Suprapubic skin (tissue), 4 donors: ENCODE results near the gene SIGLEC15. TPM values are rescaled to one million over a fixed set of nuclear protein-coding genes. Genes with fewer than 3 reads are reported as not detected.

Experiments used
- DNase-seq, 2 donors: peaks; one replicate each; pipeline ENCODE4 v3.0.0-alpha.2; 2019; ENCODE audit warnings: low spot score in 2 of 2
- H3K27ac ChIP-seq: fragments of 200-600 bp; sonication (generic); one replicate; pipeline ENCODE4 v1.5.1; 2019
- H3K27me3 ChIP-seq: fragments of 200-600 bp; sonication (generic); one replicate; pipeline ENCODE4 v1.5.1; 2019
- H3K36me3 ChIP-seq: fragments of 200-600 bp; sonication (generic); one replicate; pipeline ENCODE4 v1.5.1; 2019
- H3K4me1 ChIP-seq: fragments of 200-600 bp; sonication (generic); one replicate; pipeline ENCODE4 v1.5.1; 2019
- H3K4me3 ChIP-seq: fragments of 200-600 bp; sonication (generic); one replicate; pipeline ENCODE4 v1.5.1; 2019; ENCODE audit warnings: mild to moderate bottlenecking
- H3K9me3 ChIP-seq: fragments of 200-600 bp; sonication (generic); one replicate; pipeline ENCODE4 v1.5.1; 2019
- EP300 ChIP-seq: sonication (generic); formaldehyde crosslinking; IDR thresholded peaks from one replicate; pipeline ENCODE4 v1.6.1; 2017; ENCODE audit warnings: antibody characterized with exemption
- POLR2A ChIP-seq, 2 donors: fragments of 450-650 bp; IDR thresholded peaks; one replicate each; pipeline ENCODE4 v1.6.1; 2017; ENCODE audit warnings: antibody characterized with exemption in 2 of 2, mild to moderate bottlenecking in 2 of 2, moderate library complexity in 2 of 2
- POLR2AphosphoS5 ChIP-seq, 3 donors: sonication (generic); formaldehyde crosslinking; IDR thresholded peaks; one replicate each; pipeline ENCODE4 v1.6.1; 2017; ENCODE audit warnings: antibody characterized with exemption in 3 of 3
- WGBS: methylation state at CpG from one replicate; pipeline ENCODE4 v1.1.5; 2018; 5-methylcytosine and 5-hydroxymethylcytosine counted together
- total RNA-seq, 4 donors: library from RNA; depleted of rRNA; stranded (reverse); fragments of >200 nt; gene quantifications; one replicate each; pipeline ENCODE4 v1.1.0, GENCODE V29; 2016
- TF ChIP-seq, protein P1 (sequence below), 2 donors: fragments of 200-600 bp in 1 of 2; fragments of 450-650 bp in 1 of 2; sonication (generic) in 1 of 2; IDR thresholded peaks; one replicate each; pipeline ENCODE4 v1.5.1; 2016 to 2019; ENCODE audit warnings: antibody characterized with exemption in 2 of 2, mild to moderate bottlenecking in 1 of 2, moderate library complexity in 1 of 2

Gene SIGLEC15
- total RNA-seq, 4 donors from 2014 or later: 0.57 to 3.4 (median 0.98) TPM; not detected in 1

DNA sequence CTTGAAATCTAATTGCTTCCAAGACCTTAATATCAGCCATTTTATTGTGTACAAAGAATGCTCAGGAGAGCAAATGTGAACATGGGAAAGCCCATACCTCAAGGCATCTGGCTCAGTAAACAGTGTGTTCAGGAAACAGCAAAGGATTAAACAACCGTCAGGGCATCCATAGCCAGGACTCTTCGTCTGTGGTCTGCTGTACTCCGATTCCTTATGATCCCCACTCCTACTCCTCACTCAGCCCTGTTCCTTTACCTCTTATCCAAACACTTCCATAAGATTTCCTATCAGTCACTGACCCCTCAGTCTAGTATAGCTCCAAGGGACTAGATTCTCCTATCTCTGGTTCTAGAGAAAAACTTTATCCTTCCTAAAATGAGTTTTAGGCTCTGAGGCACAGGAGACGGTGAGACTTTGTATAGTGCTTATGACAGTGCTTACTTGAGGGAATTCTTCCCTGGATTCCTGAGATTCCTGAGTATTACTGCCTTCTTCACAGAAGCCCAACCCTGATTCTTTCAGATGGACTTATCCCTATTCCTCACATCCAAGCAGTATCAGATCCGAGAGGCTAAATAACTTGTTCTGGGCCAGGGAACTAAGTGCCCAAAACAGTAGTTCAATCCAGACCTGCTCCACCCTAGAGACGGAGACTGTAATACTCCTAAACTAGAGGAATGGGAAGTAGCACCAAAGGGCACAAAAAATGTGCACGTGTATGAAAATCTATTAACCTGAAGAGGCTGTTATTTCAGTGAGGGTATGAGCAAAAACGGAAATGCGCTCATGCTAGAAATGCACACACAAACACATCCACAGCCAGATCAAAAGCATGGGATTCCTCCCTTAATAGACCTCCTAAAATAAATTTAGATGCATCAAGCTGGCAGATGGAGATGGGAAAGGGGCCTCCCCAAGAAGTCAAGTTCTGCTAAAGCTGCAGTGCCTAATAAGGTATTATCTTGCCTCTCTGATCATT is 42.1 kb upstream of the SIGLEC15 start:
- 58% methylated on average over 9 of the region's 9 CpGs for WGBS
- no peak overlapping the region for H3K27ac ChIP-seq
- no peak for DNase-seq
- H3K9me3 ChIP-seq: no peaks in the 10 kb centered on the region
- H3K36me3 ChIP-seq: no peaks in the 10 kb centered on the region
- H3K4me3 ChIP-seq: no peak overlapping the region
- no peaks in the 10 kb centered on the region for H3K4me1 ChIP-seq
- no peaks in the 10 kb centered on the region for H3K27me3 ChIP-seq
- no peak for TF ChIP-seq POLR2A (IDR thresholded peaks at IDR 0.05)

DNA sequence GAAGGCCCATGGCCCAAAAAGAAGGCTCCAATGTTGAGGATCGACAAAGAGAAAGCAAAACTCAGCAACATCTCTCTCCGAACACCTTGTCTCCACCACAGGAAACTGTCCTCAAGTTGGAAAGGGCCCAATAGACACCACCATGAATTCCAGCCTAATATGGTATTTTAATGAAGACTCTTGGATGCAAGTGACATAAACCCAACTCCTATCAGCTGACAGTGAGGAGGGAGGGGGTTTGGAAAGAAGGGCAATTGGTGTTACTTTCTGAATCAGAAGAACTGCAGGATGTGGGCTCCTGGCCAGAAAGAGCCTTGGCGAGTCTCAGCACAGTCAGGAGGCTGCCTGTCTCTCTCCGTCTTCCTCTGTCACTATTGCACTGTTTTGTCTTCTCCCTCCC is 40.3 kb upstream of the SIGLEC15 start:
- H3K9me3 ChIP-seq: no peaks in the 10 kb centered on the region
- no peak for DNase-seq
- H3K36me3 ChIP-seq: no peaks in the 10 kb centered on the region
- no peaks in the 10 kb centered on the region for H3K27me3 ChIP-seq
- 37% methylated on average over 4 of the region's 4 CpGs for WGBS
- no peak overlapping the region for H3K4me3 ChIP-seq
- no peaks in the 10 kb centered on the region for H3K4me1 ChIP-seq
- TF ChIP-seq POLR2AphosphoS5 (IDR thresholded peaks at IDR 0.05) (no peak), POLR2A (IDR thresholded peaks at IDR 0.05) (no peak), EP300 (no peak)
- TF ChIP-seq, protein P1, sequence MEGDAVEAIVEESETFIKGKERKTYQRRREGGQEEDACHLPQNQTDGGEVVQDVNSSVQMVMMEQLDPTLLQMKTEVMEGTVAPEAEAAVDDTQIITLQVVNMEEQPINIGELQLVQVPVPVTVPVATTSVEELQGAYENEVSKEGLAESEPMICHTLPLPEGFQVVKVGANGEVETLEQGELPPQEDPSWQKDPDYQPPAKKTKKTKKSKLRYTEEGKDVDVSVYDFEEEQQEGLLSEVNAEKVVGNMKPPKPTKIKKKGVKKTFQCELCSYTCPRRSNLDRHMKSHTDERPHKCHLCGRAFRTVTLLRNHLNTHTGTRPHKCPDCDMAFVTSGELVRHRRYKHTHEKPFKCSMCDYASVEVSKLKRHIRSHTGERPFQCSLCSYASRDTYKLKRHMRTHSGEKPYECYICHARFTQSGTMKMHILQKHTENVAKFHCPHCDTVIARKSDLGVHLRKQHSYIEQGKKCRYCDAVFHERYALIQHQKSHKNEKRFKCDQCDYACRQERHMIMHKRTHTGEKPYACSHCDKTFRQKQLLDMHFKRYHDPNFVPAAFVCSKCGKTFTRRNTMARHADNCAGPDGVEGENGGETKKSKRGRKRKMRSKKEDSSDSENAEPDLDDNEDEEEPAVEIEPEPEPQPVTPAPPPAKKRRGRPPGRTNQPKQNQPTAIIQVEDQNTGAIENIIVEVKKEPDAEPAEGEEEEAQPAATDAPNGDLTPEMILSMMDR (IDR thresholded peaks at IDR 0.05): no peak
- no peak overlapping the region for H3K27ac ChIP-seq

DNA sequence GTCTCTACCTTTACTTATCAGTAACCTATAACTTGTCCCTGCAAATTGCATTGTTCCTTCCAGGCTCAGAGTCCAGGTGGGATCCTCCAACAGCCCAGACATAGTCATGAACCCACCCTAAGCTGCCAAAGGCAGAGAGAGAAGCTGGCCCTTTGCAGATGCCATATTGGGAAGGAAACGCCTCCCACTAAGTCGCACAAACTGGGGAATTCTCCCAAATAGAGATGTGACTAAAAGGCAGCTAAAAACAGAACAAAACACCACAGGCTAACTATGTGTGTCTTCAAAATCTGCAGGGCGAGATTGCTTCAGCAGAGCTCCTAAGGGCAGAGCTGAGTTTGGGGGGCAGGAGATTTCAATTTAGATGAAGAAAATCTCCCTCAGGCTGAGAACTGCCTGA is 38.5 kb upstream of the SIGLEC15 start:
- Histone ChIP-seq H3K27me3 (no peaks in the 10 kb centered on the region), H3K9me3 (no peaks in the 10 kb centered on the region), H3K4me1 (no peaks in the 10 kb centered on the region), H3K4me3 (no peak overlapping the region), H3K27ac (no peak overlapping the region), H3K36me3 (no peaks in the 10 kb centered on the region)
- TF ChIP-seq, protein P1 (IDR thresholded peaks at IDR 0.05): no peak
- TF ChIP-seq POLR2AphosphoS5 (IDR thresholded peaks at IDR 0.05): no peak
- no peak for TF ChIP-seq POLR2A (IDR thresholded peaks at IDR 0.05)
- TF ChIP-seq EP300: no peak
- DNase-seq: no peak
- WGBS: 97% methylated on average over 3 of the region's 3 CpGs

DNA sequence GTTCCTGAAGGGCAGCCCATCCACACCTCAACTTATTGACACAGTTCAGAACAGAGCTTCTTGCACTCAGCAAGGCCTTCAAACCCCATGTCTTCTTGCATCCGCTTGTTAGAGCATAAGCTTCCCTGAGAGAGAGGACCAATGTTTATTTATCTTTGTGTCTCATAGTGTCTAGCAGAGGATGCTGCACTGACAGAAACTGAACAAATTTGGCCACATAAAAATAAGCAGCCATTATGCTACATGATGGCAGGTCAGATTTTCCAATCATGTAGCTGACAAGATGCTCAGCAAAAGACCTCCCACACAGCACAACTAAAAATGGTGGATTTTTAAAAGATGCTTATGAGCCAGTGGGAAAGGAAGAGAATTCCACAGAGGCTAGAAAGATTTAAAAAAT is 38.1 kb upstream of the SIGLEC15 start:
- no peak for TF ChIP-seq POLR2AphosphoS5 (IDR thresholded peaks at IDR 0.05)
- 100% methylated on average over 1 of the region's 1 CpG for WGBS
- DNase-seq: no peak

DNA sequence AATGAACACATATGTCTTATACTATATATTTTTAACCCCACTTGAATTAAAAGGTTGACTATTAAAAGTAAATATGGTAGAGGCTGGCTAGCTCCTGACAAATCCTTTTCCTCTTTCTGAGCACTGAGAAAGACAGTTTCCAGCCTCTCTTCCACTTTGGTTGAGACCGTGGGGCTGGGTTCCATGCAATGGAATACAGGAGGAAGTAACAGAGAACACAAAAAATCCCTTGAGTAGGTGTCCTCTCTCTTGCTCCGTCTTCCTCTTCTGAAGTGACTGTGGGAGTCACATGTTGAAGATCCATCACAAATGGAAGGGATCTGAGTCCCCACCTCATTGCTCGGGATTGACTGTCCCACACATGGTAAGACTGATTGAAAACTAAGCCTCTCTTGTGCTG is 36.6 kb upstream of the SIGLEC15 start:
- H3K27ac ChIP-seq: no peak overlapping the region
- DNase-seq: no peak
- H3K36me3 ChIP-seq: no peaks in the 10 kb centered on the region
- no peak overlapping the region for H3K4me3 ChIP-seq
- TF ChIP-seq, protein P1 (IDR thresholded peaks at IDR 0.05): no peak
- TF ChIP-seq EP300 (no peak), POLR2A (IDR thresholded peaks at IDR 0.05) (no peak), POLR2AphosphoS5 (IDR thresholded peaks at IDR 0.05) (no peak)
- no peaks in the 10 kb centered on the region for H3K9me3 ChIP-seq
- 96% methylated on average over 3 of the region's 3 CpGs for WGBS
- no peaks in the 10 kb centered on the region for H3K27me3 ChIP-seq
- H3K4me1 ChIP-seq: peaks cover 2% of the 10 kb centered on the region

More for the DNA sequence above, 38.1 kb upstream of the SIGLEC15 start:
- H3K36me3 ChIP-seq: no peaks in the 10 kb centered on the region
- H3K27me3 ChIP-seq: no peaks in the 10 kb centered on the region
- no peaks in the 10 kb centered on the region for H3K4me1 ChIP-seq
- H3K4me3 ChIP-seq: no peak overlapping the region
- H3K27ac ChIP-seq: no peak overlapping the region
- H3K9me3 ChIP-seq: no peaks in the 10 kb centered on the region

DNA sequence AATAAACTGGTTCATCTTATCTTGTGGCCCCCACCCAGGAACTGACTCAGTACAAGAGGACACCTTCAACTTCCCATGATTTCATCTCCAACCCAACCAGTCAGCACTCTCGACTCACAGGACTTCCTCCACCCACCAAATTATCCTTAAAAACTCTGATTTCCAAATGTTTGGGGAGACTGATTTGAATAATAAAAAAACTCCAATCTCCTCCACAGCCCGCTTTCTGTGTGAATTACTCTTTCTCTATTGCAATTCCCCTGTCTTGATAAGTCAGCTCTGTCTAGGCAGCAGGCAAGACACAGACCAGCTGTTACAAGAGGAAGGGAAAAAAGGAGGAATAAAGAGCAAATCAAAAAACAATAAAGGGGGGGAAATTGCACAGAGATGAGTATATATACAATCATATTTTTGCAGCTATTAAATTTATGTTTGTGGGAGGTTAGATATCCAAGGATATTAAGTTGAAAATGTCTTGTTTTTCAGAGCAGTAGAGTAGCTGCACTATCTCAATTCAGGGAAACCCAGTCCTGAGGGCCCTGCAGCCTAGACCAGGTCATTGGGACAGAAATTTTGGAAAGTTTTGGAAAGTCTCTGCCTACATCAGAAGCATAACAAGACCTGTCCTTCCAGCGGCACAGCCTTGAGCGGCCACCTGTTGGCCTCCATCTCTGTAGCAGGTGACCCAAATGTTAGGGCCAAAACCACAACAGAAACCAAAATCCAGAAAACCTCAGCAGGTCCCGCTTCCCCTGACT is 32.8 kb upstream of the SIGLEC15 start:
- no peak overlapping the region for H3K27ac ChIP-seq
- no peak for DNase-seq
- H3K4me3 ChIP-seq: no peak overlapping the region
- H3K36me3 ChIP-seq: no peaks in the 10 kb centered on the region
- TF ChIP-seq POLR2A (IDR thresholded peaks at IDR 0.05): no peak
- TF ChIP-seq EP300: no peak
- no peak for TF ChIP-seq POLR2AphosphoS5 (IDR thresholded peaks at IDR 0.05)
- TF ChIP-seq, protein P1 (IDR thresholded peaks at IDR 0.05): no peak
- H3K27me3 ChIP-seq: no peaks in the 10 kb centered on the region
- H3K9me3 ChIP-seq: no peaks in the 10 kb centered on the region
- WGBS: 62% methylated on average over 5 of the region's 5 CpGs
- peaks cover 2% of the 10 kb centered on the region for H3K4me1 ChIP-seq
